Measurements from ENCODE around the gene TMEM229B.

DNA sequence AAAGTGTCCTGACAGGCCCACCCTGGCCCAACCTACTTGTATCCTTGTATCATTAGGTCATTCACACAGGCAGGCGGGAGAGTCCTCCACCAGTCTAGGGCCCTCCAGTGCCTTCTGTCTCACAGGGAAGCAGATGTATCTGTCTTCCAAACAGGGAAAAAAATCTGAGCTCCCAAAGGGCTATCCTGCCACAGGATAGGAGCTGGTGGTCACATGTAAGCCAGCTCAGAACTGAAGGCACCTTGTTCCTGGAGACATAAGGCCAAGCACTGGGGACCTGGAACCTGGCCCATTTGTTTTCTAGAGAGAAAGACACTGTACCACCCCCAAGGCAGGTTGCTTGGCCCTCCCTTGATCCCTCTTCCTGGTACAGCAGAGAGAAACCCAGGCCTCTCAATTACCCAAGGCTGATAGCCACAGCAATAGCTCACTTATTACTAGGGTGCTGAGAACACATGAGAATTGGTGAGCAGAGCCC is 25.1 kb upstream of the TMEM229B start:
- TF ChIP-seq, protein P1, sequence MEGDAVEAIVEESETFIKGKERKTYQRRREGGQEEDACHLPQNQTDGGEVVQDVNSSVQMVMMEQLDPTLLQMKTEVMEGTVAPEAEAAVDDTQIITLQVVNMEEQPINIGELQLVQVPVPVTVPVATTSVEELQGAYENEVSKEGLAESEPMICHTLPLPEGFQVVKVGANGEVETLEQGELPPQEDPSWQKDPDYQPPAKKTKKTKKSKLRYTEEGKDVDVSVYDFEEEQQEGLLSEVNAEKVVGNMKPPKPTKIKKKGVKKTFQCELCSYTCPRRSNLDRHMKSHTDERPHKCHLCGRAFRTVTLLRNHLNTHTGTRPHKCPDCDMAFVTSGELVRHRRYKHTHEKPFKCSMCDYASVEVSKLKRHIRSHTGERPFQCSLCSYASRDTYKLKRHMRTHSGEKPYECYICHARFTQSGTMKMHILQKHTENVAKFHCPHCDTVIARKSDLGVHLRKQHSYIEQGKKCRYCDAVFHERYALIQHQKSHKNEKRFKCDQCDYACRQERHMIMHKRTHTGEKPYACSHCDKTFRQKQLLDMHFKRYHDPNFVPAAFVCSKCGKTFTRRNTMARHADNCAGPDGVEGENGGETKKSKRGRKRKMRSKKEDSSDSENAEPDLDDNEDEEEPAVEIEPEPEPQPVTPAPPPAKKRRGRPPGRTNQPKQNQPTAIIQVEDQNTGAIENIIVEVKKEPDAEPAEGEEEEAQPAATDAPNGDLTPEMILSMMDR (IDR thresholded peaks at IDR 0.05; ENCODE audit: poor library complexity), result no peak
- no peak for TF ChIP-seq EZH2 (IDR thresholded peaks at IDR 0.05; ENCODE audit: borderline replicate concordance)
